AG09309 (cell line): ENCODE data around the gene PITPNM1.
A peak's percentile ranks its signal among the peaks of the same experiment; 100 is the strongest.

Experiments used
- DNase-seq: peaks from one replicate; pipeline ENCODE4 v3.0.0-alpha.2; 2010; ENCODE audit warnings: low read depth
- H3K4me3 ChIP-seq: 2 replicates; pipeline ENCODE4 v1.5.1; 2011; ENCODE audit warnings: mild to moderate bottlenecking, low read depth, low read length, moderate library complexity; ENCODE audit not compliant: control insufficient read depth
- CTCF ChIP-seq: IDR thresholded peaks from 2 replicates; pipeline ENCODE4 v1.5.1; 2011; ENCODE audit warnings: mild to moderate bottlenecking, low read depth, low read length, inconsistent platforms; ENCODE audit not compliant: insufficient read depth, control insufficient read depth; ENCODE audit errors: missing control alignments

PITPNM1 gene

GRCh38 chr11:67507242-67507863, 2.2 kb upstream of the PITPNM1 start:
- peak; percentile 17 for DNase-seq
- peak overlapping the region; percentile 86 for H3K4me3 ChIP-seq
- TF ChIP-seq CTCF: no peak

- no peak for DNase-seq
- TF ChIP-seq CTCF: no peak
- H3K4me3 ChIP-seq: no peak overlapping the region
Observed at GRCh38 chr11:67506426-67507051, 1.4 kb upstream of the PITPNM1 start.

GRCh38 chr11:67505605-67506396, 638 bp upstream of the PITPNM1 start:
- DNase-seq: peak; percentile 67
- TF ChIP-seq CTCF: peak; percentile 98
- H3K4me3 ChIP-seq: peak overlapping the region; percentile 53

GRCh38 chr11:67504005-67504949, 886 bp downstream of the PITPNM1 start:
- peak overlapping the region; percentile 53 for H3K4me3 ChIP-seq
- no peak for TF ChIP-seq CTCF
- DNase-seq: no peak

GRCh38 chr11:67503119-67504004, 1.8 kb downstream of the PITPNM1 start:
- DNase-seq: no peak
- peak overlapping the region; percentile 53 for H3K4me3 ChIP-seq
- no peak for TF ChIP-seq CTCF
